Fibroblast of pulmonary artery (primary cell): Measurements from ENCODE around the gene CFL1.

Experiments
- DNase-seq: peaks from one replicate; pipeline ENCODE4 v3.0.0-alpha.2; 2010; ENCODE audit warnings: low read depth
- H3K4me3 ChIP-seq: replicated peaks from 2 replicates; pipeline ENCODE4 v1.5.1; 2011; ENCODE audit warnings: low read depth, mild to moderate bottlenecking, control low read depth, low read length, moderate library complexity
- TF ChIP-seq, protein P1 (sequence below): IDR thresholded peaks from 2 replicates; pipeline ENCODE4 v1.5.1; 2011; ENCODE audit warnings: mild to moderate bottlenecking, control low read depth, low read length, inconsistent platforms; ENCODE audit errors: missing control alignments

CFL1 gene

DNA sequence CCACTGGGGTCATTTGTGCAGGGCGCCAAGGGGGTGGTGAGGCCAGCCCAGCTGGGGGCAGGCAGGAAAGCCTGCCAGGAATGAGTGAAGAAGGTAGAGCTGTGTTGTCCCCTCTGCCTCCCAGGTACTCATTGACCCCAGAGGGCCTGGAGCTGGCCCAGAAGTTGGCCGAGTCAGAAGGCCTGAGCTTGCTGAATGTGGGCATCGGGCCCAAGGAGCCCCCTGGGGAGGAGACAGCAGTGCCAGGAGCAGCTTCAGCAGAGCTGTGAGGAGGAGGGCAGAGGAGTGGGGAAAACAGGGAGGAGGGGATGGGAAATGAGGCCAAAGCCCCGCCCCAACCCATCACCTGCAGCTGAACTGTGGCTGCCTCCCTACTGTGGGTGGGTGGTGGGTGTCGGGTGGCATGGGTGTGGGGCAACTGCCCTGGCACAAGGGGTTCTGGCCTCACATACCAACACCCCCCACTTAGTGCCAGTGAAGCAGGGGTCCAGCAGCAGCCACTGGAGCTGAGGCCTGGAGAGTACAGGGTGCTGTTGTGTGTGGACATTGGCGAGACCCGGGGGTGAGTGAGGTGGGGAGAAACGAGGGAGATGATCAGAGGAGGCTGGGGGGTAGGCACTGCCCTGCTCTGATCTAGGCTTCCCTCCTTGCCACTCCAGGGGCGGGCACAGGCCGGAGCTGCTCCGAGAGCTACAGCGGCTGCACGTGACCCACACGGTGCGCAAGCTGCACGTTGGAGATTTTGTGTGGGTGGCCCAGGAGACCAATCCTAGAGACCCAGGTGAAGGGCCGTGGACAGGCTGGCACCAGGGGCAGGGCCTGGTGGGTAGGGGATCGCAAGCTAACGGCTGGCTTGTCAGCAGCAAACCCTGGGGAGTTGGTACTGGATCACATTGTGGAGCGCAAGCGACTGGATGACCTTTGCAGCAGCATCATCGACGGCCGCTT, 5.2 kb upstream of the CFL1 start:
- TF ChIP-seq, protein P1, sequence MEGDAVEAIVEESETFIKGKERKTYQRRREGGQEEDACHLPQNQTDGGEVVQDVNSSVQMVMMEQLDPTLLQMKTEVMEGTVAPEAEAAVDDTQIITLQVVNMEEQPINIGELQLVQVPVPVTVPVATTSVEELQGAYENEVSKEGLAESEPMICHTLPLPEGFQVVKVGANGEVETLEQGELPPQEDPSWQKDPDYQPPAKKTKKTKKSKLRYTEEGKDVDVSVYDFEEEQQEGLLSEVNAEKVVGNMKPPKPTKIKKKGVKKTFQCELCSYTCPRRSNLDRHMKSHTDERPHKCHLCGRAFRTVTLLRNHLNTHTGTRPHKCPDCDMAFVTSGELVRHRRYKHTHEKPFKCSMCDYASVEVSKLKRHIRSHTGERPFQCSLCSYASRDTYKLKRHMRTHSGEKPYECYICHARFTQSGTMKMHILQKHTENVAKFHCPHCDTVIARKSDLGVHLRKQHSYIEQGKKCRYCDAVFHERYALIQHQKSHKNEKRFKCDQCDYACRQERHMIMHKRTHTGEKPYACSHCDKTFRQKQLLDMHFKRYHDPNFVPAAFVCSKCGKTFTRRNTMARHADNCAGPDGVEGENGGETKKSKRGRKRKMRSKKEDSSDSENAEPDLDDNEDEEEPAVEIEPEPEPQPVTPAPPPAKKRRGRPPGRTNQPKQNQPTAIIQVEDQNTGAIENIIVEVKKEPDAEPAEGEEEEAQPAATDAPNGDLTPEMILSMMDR, result no peak
- H3K4me3 ChIP-seq, result no peak overlapping the region
- no peak for DNase-seq

DNA sequence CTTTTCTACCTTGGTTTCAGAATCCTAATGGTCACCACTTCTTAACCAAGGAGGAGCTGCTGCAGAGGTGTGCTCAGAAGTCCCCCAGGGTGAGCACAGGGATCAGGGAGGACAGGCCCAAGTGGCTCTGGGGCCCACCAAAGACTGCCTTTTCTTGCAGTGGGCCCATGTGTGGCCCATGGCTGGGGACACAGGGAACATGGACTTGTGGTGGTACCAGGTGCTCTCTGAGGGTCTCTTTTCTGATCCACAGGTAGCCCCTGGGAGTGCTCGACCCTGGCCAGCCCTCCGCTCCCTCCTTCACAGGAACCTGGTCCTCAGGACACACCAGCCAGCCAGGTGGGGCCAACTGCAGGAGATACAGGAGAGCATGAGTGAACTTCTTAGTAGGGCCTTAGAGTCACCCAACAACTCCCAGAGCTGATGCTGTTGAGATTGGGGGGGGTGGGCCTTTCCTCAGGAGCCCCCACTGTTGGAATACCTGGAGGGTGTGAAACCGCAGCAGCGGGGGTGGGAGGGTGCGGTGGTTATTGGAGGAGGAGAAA, 4.3 kb upstream of the CFL1 start:
- TF ChIP-seq, protein P1, result no peak

DNA sequence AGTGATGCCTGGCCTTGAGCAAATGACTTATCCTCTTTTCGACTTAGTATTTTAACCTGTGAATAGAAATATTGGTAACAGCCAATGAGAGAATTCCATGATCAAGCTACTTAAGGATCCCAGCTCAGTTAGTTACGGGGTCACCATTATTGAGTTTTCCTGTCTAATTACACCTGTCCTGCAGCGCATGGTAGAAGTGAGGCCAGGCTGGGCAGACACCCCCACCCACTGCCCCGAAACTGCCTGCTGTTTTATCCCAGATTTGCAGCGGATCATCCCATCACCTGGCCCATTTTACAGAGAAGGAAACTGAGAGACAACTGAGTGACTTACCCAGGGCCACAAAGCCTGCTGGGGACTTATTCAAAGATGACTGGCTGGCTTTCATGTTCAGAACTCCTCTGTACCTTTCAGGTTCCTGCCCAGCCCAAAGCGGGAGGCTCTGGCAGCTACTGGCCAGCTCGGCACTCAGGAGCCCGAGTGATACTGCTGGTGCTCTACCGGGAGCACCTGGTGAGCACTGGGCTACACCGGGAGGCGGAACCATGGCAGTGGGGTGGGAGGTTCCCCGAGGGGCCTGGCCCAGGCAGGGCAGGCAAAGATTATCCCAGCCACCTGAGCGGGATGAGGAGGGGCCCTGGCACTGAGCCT, 3.7 kb upstream of the CFL1 start:
- TF ChIP-seq, protein P1, result no peak
- H3K4me3 ChIP-seq, result peak overlapping the region; percentile 96
- DNase-seq, result no peak

More for the DNA sequence above, 4.3 kb upstream of the CFL1 start:
- H3K4me3 ChIP-seq, result peak overlapping the region; percentile 96
- no peak for DNase-seq

DNA sequence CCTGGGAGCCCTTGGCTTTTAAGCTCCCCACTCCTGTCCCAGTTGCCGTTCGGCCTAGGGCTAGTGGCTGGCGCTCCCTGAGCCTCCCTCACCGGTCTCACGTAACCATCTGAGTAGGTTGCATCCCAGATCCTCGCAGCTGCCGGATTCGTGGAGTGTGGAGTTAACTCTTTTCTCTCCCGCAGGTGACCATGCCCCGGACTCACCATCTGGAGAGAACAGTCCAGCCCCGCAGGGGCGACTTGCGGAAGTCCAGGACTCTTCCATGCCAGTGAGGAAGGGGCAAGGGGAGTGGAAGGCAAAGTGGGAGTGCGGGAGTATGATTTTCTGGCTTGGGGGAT, 3.2 kb upstream of the CFL1 start:
- TF ChIP-seq, protein P1, result no peak
- H3K4me3 ChIP-seq, result peak overlapping the region; percentile 96
- no peak for DNase-seq

DNA sequence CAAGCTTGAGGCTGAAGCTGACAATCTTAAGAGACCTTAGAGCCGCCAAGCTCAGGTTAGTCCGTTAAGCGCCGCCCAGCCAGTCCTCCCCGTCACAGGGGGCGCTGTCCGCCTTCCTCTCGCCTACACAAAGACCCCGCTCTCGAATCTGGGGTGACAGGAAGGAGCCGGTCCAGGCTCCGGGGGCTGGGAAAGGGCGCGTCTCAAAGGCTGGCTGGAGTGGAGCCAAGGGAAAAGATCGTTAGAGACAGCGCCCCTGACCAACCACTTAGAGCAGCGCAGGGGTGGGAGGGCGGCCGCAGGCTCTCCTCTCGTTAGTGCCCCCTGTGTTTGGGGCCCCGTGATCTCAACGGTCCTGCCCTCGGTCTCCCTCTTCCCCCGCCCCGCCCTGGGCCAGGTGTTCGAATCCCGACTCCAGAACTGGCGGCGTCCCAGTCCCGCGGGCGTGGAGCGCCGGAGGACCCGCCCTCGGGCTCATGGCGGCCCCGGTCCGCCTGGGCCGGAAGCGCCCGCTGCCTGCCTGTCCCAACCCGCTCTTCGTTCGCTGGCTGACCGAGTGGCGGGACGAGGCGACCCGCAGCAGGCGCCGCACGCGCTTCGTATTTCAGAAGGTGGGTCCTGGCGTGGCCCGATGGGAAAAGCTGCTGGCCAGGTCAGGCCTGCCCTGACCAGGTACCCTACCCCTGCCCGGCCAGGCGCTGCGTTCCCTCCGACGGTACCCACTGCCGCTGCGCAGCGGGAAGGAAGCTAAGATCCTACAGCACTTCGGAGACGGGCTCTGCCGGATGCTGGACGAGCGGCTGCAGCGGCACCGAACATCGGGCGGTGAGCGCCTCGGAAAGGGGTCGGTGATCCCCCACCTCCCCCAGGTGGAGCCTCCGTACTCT, 2.5 kb upstream of the CFL1 start, which contains the start of gene MUS81:
TSS of gene MUS81 (plus strand) at position 156 of the 887 bp plus-strand sequence. CDS start at position 477, 321 bp downstream.
- peak within 1 kb of the TSS; percentile 96 for H3K4me3 ChIP-seq
- TF ChIP-seq, protein P1, result peak; percentile 70
- peak; percentile 99 for DNase-seq

DNA sequence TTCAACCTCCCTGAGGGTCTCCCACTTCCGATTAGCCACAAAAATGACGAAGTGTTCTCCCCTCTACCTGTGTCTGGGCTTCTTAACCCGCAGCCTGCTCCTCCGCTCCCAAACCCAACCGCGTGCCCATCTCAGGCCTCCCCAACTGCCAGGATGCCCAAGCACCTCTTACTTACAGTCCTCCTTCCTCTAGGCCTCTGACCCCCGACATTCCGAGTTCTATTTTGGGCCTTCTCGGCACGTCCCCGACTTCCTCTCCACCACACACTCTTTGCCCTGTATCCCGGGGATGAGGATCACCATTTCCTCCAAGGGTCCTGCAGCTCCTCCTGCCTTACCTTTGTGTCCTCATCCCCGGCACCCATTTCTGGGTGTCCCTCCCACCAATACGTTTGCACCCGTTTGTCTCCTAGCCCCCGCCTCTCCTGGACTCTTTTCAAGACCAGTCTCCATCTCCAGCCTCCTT, 1.9 kb upstream of the CFL1 start:
- peak overlapping the region; percentile 96 for H3K4me3 ChIP-seq
- TF ChIP-seq, protein P1, result no peak
- DNase-seq, result no peak
